HEK293 (cell line): ENCODE measurements around the gene DAO.

Experiments
- CTCF ChIA-PET: fragments of 350-600 bp; formaldehyde crosslinking; extraction: SDS; loops from one replicate; lab custom pipeline; 2021; ENCODE audit warnings: antibody characterized with exemption; lab: Yijun Ruan, JAX
- POLR2A ChIA-PET: fragments of 300-600 bp; formaldehyde crosslinking; extraction: SDS; loops from one replicate; lab custom pipeline; 2020; ENCODE audit warnings: antibody characterized with exemption, inconsistent platforms; lab: Yijun Ruan, JAX
- H3K27ac ChIP-seq: fragments of 200-500 bp; sonication (Bioruptor generic); 2 replicates; pipeline ENCODE4 v1.5.1; 2014; ENCODE audit warnings: low read depth, low read length, control low read depth, inconsistent platforms; ENCODE audit errors: extremely low read depth
- H3K36me3 ChIP-seq, 2 experiments: fragments of 200-500 bp in 1 of 2; sonication (Bioruptor generic) in 1 of 2; 1 replicate in 1 of 2; 2 replicates in 1 of 2; pipeline ENCODE4 v1.5.1; 2014 to 2017; ENCODE audit warnings: inconsistent platforms in 2 of 2, low read length in 2 of 2; ENCODE audit not compliant: control insufficient read depth in 2 of 2, insufficient read depth in 1 of 2
- H3K4me1 ChIP-seq: fragments of 200-500 bp; sonication (Bioruptor generic); 2 replicates; pipeline ENCODE4 v1.5.1; 2014; ENCODE audit warnings: mild to moderate bottlenecking, low read length, inconsistent platforms; ENCODE audit not compliant: control insufficient read depth, insufficient read depth
- H3K4me3 ChIP-seq: 2 replicates; pipeline ENCODE4 v1.5.1; 2011; ENCODE audit warnings: low read depth, mild to moderate bottlenecking, control low read depth, low read length, moderate library complexity
- H3K9me3 ChIP-seq: fragments of 200-500 bp; sonication (Bioruptor generic); 2 replicates; pipeline ENCODE4 v1.5.1; 2014; ENCODE audit warnings: low read depth, low read length, inconsistent platforms; ENCODE audit not compliant: control insufficient read depth, insufficient read depth
- FEZF1 ChIP-seq: fragments of 450-650 bp; formaldehyde crosslinking; IDR thresholded peaks from 2 replicates; pipeline ENCODE4 v1.5.1; 2016; ENCODE audit warnings: missing biosample characterization, missing genetic modification characterization
- HOXC10 ChIP-seq: sonication (generic); formaldehyde crosslinking; IDR thresholded peaks from 2 replicates; pipeline ENCODE4 v1.8.1; 2023; ENCODE audit warnings: mild to moderate bottlenecking, missing genetic modification reagents
- HOXD13 ChIP-seq: sonication (generic); formaldehyde crosslinking; IDR thresholded peaks from 2 replicates; pipeline ENCODE4 v1.8.0; 2022; ENCODE audit warnings: missing genetic modification reagents, borderline replicate concordance
- MEIS1 ChIP-seq: sonication (generic); formaldehyde crosslinking; IDR thresholded peaks from 2 replicates; pipeline ENCODE4 v1.8.1; 2022; ENCODE audit warnings: missing genetic modification reagents, mild to moderate bottlenecking, borderline replicate concordance
- SALL2 ChIP-seq: fragments of 450-650 bp; formaldehyde crosslinking; IDR thresholded peaks from 2 replicates; pipeline ENCODE4 v1.5.0; 2017; ENCODE audit warnings: missing biosample characterization, mild to moderate bottlenecking, missing genetic modification characterization, borderline replicate concordance
- SCRT1 ChIP-seq: fragments of 450-650 bp; formaldehyde crosslinking; IDR thresholded peaks from 2 replicates; pipeline ENCODE4 v1.5.1; 2016; ENCODE audit warnings: missing biosample characterization, missing genetic modification characterization, borderline replicate concordance
- SP7 ChIP-seq: fragments of 450-650 bp; formaldehyde crosslinking; IDR thresholded peaks from 2 replicates; pipeline ENCODE4 v1.5.1; 2016; ENCODE audit warnings: missing biosample characterization, missing genetic modification characterization
- YY1 ChIP-seq: fragments of 450-650 bp; formaldehyde crosslinking; IDR thresholded peaks from 2 replicates; pipeline ENCODE4 v1.5.1; 2018; ENCODE audit warnings: missing biosample characterization, missing genetic modification characterization
- ZNF211 ChIP-seq: fragments of 450-650 bp; formaldehyde crosslinking; IDR thresholded peaks from 2 replicates; pipeline ENCODE4 v1.5.1; 2016; ENCODE audit warnings: low read depth, missing biosample characterization, missing genetic modification characterization
- ZNF274 ChIP-seq, 2 experiments: fragments of 200-500 bp in 1 of 2; fragments of 450-650 bp in 1 of 2; sonication (Bioruptor generic) in 1 of 2; formaldehyde crosslinking in 1 of 2; IDR thresholded peaks; 2 replicates each; pipeline versions ENCODE4 v1.5.1 to v1.6.1; 2014 to 2016; ENCODE audit warnings: borderline replicate concordance in 1 of 2, inconsistent platforms in 1 of 2, low read length in 1 of 2, missing biosample characterization in 1 of 2, missing genetic modification characterization in 1 of 2
- ZNF350 ChIP-seq: fragments of 450-650 bp; formaldehyde crosslinking; IDR thresholded peaks from 2 replicates; pipeline ENCODE4 v1.5.0; 2017; ENCODE audit warnings: missing biosample characterization, mild to moderate bottlenecking, missing genetic modification characterization
- ZNF391 ChIP-seq: fragments of 450-650 bp; formaldehyde crosslinking; IDR thresholded peaks from 2 replicates; pipeline ENCODE4 v1.5.1; 2016; ENCODE audit warnings: low read depth, missing biosample characterization, missing genetic modification characterization, borderline replicate concordance
- ZNF398 ChIP-seq: fragments of 450-650 bp; formaldehyde crosslinking; IDR thresholded peaks from 2 replicates; pipeline ENCODE4 v1.5.1; 2017; ENCODE audit warnings: missing biosample characterization, missing genetic modification characterization
- ZNF404 ChIP-seq: fragments of 450-650 bp; formaldehyde crosslinking; IDR thresholded peaks from 2 replicates; pipeline ENCODE4 v1.5.1; 2017; ENCODE audit warnings: missing biosample characterization, missing genetic modification characterization
- ZNF423 ChIP-seq: fragments of 450-650 bp; formaldehyde crosslinking; IDR thresholded peaks from 2 replicates; pipeline ENCODE4 v1.5.1; 2016; ENCODE audit warnings: missing biosample characterization, missing genetic modification characterization
- ZNF521 ChIP-seq: fragments of 450-650 bp; formaldehyde crosslinking; IDR thresholded peaks from 2 replicates; pipeline ENCODE4 v1.5.1; 2017; ENCODE audit warnings: missing biosample characterization, mild to moderate bottlenecking, missing genetic modification characterization
- ZNF624 ChIP-seq: fragments of 450-650 bp; formaldehyde crosslinking; IDR thresholded peaks from 2 replicates; pipeline ENCODE4 v1.5.1; 2017; ENCODE audit warnings: missing biosample characterization, missing genetic modification characterization
- ZNF701 ChIP-seq: fragments of 450-650 bp; formaldehyde crosslinking; IDR thresholded peaks from 2 replicates; pipeline ENCODE4 v1.5.1; 2016; ENCODE audit warnings: missing biosample characterization, missing genetic modification characterization
- ZNF791 ChIP-seq: fragments of 450-650 bp; formaldehyde crosslinking; IDR thresholded peaks from 2 replicates; pipeline ENCODE4 v1.5.1; 2016; ENCODE audit warnings: missing biosample characterization, missing genetic modification characterization
- ZSCAN23 ChIP-seq: fragments of 450-650 bp; formaldehyde crosslinking; IDR thresholded peaks from 2 replicates; pipeline ENCODE4 v1.5.1; 2016; ENCODE audit warnings: missing biosample characterization, missing genetic modification characterization
- ZSCAN30 ChIP-seq: fragments of 450-650 bp; IDR thresholded peaks from 2 replicates; pipeline ENCODE4 v1.5.1; 2018; ENCODE audit warnings: missing biosample characterization, mild to moderate bottlenecking, missing genetic modification characterization, moderate library complexity
- TF ChIP-seq, protein P1 (sequence below): fragments of 450-650 bp; formaldehyde crosslinking; IDR thresholded peaks from 2 replicates; pipeline ENCODE4 v1.5.1; 2016; ENCODE audit warnings: missing biosample characterization, missing genetic modification characterization
- TF ChIP-seq, protein P2 (sequence below): fragments of 450-650 bp; formaldehyde crosslinking; IDR thresholded peaks from 2 replicates; pipeline ENCODE4 v1.5.1; 2016; ENCODE audit warnings: missing biosample characterization, missing genetic modification characterization

The DAO gene

DNA sequence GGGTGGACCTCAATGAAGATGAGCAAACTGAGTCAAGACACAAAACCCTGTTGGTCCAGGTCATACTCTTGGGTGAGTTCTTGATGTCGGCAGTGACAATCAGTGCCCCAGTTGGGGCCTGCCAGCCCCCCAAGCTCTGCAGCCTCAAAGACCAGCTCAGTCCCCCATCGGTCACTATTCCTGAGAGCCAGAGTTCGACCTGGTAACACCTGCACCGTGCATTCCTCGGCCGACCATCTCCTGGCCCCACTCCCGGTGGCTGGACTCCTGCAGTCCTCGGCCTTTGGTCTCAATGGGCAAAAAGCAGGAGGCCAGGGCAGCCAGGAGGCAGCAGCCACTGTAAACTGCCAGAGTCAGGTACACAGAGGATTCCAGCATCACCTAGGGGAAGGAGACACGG, 32.5 kb downstream of the DAO start:
- POLR2A ChIA-PET: no interaction called here
- CTCF ChIA-PET: interaction anchor here (0.6 kb wide), 1 partner anchor 30 kb away, joined by 3 read pairs; no protein-coding TSS in a partner anchor
- H3K4me3 ChIP-seq: no peak overlapping the region
- H3K27ac ChIP-seq: no peak overlapping the region
- no peaks in the 10 kb centered on the region for H3K9me3 ChIP-seq
- H3K36me3 ChIP-seq: no peaks in the 10 kb centered on the region
- H3K4me1 ChIP-seq: no peaks in the 10 kb centered on the region
- TF ChIP-seq ZSCAN23 (tag by site-specific recombination) (no peak), ZSCAN30 (tag by site-specific recombination) (no peak)

GRCh38 chr12:108914121-108914531, 34.2 kb downstream of the DAO start:
- POLR2A ChIA-PET: no interaction called here
- Histone ChIP-seq H3K36me3 (no peaks in the 10 kb centered on the region), H3K9me3 (no peaks in the 10 kb centered on the region), H3K27ac (no peak overlapping the region), H3K4me3 (no peak overlapping the region), H3K4me1 (no peaks in the 10 kb centered on the region)
- no peak for TF ChIP-seq HOXC10 (CRISPR knock-in tag)
- TF ChIP-seq ZNF211 (tag by site-specific recombination): no peak
- TF ChIP-seq ZNF791 (tag by site-specific recombination): no peak
- TF ChIP-seq ZNF404 (tag by site-specific recombination): no peak
- TF ChIP-seq MEIS1 (CRISPR knock-in tag): no peak
- no peak for TF ChIP-seq SCRT1
- no peak for TF ChIP-seq ZNF274 (IDR thresholded peaks at IDR 0.05; ENCODE audit: low read length)
- TF ChIP-seq ZNF274 (tag by site-specific recombination; IDR thresholded peaks at IDR 0.05; ENCODE audit: borderline replicate concordance): no peak
- no peak for TF ChIP-seq YY1 (tag by site-specific recombination)
- TF ChIP-seq ZNF350: no peak
- no peak for TF ChIP-seq HOXD13
- TF ChIP-seq, protein P1, sequence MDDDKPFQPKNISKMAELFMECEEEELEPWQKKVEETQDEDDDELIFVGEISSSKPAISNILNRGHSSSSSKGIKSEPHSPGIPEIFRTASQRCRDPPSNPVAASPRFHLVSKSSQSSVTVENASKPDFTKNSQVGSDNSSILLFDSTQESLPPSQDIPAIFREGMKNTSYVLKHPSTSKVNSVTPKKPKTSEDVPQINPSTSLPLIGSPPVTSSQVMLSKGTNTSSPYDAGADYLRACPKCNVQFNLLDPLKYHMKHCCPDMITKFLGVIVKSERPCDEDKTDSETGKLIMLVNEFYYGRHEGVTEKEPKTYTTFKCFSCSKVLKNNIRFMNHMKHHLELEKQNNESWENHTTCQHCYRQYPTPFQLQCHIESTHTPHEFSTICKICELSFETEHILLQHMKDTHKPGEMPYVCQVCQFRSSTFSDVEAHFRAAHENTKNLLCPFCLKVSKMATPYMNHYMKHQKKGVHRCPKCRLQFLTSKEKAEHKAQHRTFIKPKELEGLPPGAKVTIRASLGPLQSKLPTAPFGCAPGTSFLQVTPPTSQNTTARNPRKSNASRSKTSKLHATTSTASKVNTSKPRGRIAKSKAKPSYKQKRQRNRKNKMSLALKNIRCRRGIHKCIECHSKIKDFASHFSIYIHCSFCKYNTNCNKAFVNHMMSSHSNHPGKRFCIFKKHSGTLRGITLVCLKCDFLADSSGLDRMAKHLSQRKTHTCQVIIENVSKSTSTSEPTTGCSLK: no peak
- TF ChIP-seq FEZF1 (tag by site-specific recombination): no peak
- TF ChIP-seq, protein P2, sequence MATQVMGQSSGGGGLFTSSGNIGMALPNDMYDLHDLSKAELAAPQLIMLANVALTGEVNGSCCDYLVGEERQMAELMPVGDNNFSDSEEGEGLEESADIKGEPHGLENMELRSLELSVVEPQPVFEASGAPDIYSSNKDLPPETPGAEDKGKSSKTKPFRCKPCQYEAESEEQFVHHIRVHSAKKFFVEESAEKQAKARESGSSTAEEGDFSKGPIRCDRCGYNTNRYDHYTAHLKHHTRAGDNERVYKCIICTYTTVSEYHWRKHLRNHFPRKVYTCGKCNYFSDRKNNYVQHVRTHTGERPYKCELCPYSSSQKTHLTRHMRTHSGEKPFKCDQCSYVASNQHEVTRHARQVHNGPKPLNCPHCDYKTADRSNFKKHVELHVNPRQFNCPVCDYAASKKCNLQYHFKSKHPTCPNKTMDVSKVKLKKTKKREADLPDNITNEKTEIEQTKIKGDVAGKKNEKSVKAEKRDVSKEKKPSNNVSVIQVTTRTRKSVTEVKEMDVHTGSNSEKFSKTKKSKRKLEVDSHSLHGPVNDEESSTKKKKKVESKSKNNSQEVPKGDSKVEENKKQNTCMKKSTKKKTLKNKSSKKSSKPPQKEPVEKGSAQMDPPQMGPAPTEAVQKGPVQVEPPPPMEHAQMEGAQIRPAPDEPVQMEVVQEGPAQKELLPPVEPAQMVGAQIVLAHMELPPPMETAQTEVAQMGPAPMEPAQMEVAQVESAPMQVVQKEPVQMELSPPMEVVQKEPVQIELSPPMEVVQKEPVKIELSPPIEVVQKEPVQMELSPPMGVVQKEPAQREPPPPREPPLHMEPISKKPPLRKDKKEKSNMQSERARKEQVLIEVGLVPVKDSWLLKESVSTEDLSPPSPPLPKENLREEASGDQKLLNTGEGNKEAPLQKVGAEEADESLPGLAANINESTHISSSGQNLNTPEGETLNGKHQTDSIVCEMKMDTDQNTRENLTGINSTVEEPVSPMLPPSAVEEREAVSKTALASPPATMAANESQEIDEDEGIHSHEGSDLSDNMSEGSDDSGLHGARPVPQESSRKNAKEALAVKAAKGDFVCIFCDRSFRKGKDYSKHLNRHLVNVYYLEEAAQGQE (tag by site-specific recombination): no peak
- CTCF ChIA-PET: interaction anchor here (0.7 to 1.2 kb wide), 2 partner anchors 24 to 30 kb away, joined by 3 to 6 read pairs; no protein-coding TSS in a partner anchor

- Histone ChIP-seq H3K4me1 (no peaks in the 10 kb centered on the region), H3K4me3 (no peak overlapping the region), H3K36me3 (no peaks in the 10 kb centered on the region), H3K27ac (no peak overlapping the region), H3K9me3 (no peaks in the 10 kb centered on the region)
- no peak for TF ChIP-seq ZNF701 (tag by site-specific recombination)
- no peak for TF ChIP-seq ZNF423 (tag by site-specific recombination)
- no peak for TF ChIP-seq SALL2
- no peak for TF ChIP-seq ZNF398
- TF ChIP-seq ZNF624 (tag by site-specific recombination): no peak
- no peak for TF ChIP-seq ZNF521 (tag by site-specific recombination)
- TF ChIP-seq ZSCAN23 (tag by site-specific recombination): no peak
- no peak for TF ChIP-seq ZNF391 (tag by site-specific recombination)
- TF ChIP-seq SP7 (tag by site-specific recombination): no peak
- no peak for TF ChIP-seq ZNF350
- ChIA-PET POLR2A (no interaction called here), CTCF (no interaction called here)
These were observed 35.8 kb downstream of the DAO start for GRCh38 chr12:108915632-108916133.
